Stimulated activated memory B cell treated with anti-CD40 and anti-IgM and Interleukin-4, amounts not matched to agents 10 μg/mL and 1 μg/mL and 100 μg/mL, for 72 hours (primary cell): ENCODE measurements around the gene DPF3.

Experiments
- ATAC-seq: fragments of 150-1000 bp; cut with Tn5 transposase; 2 replicates; pipeline ENCODE4 v1.10.0; 2021
- H3K27ac Mint-ChIP-seq: one replicate; pipeline ENCODE4 v1.8.0; 2022; ENCODE audit warnings: mild to moderate bottlenecking, mixed read lengths
- H3K27me3 Mint-ChIP-seq: one replicate; pipeline ENCODE4 v1.8.0; 2022; ENCODE audit warnings: mixed read lengths
- H3K36me3 Mint-ChIP-seq: one replicate; pipeline ENCODE4 v1.8.0; 2022; ENCODE audit warnings: mixed read lengths
- H3K4me1 Mint-ChIP-seq: one replicate; pipeline ENCODE4 v1.8.0; 2022; ENCODE audit warnings: mixed read lengths
- H3K4me3 Mint-ChIP-seq: one replicate; pipeline ENCODE4 v1.8.0; 2022; ENCODE audit warnings: mild to moderate bottlenecking, moderate library complexity, mixed read lengths
- H3K9me3 Mint-ChIP-seq: one replicate; pipeline ENCODE4 v1.8.0; 2022; ENCODE audit warnings: mixed read lengths

The DPF3 gene

DNA sequence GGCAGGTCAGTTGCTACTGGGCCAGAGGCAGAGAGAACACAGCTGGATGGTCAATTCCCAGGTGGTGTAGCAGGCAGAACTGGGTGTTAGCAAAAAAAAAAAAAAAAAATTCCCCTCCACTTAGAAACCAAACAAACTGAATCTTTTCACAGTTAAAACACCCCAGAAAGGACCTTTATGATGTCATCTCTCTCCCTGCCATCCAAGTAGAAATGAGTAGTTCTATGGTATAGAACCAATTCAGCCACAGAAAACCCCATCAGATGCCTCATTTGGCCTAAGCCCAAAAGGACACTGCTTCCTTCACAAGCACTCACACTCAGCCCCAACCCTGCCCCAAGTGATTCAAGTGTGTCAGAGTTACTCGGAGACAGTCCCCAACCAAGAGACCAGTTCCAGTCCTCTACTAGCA is 230.8 kb downstream of the DPF3 start:
- ATAC-seq = no peak
- no peaks in the 10 kb centered on the region for H3K9me3 Mint-ChIP-seq
- no peak overlapping the region for H3K4me3 Mint-ChIP-seq
- no peaks in the 10 kb centered on the region for H3K27me3 Mint-ChIP-seq
- H3K4me1 Mint-ChIP-seq = peaks cover 32% of the 10 kb centered on the region
- H3K36me3 Mint-ChIP-seq = peaks cover 28% of the 10 kb centered on the region
- H3K27ac Mint-ChIP-seq = no peak overlapping the region

DNA sequence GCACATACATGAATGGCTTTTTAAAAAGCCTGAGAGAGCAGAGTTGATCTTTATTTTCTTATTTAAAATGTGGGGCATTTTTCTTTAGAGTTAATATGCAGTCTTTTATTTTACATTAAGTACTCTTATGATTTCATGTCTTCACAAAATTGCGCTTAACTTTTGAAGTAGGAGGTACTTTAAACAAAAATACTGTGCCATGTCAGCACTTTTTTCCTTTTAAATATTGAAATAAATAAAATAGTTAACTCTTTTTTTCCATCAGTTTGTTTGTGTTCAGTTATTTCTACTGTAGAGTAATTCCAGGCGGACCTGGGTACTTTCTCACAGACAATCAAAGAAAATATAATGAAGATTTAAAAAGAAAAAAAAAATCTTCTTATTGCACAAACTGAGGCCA is 231.7 kb downstream of the DPF3 start:
- Mint-ChIP-seq H3K27ac (no peak overlapping the region), H3K4me1 (peaks cover 32% of the 10 kb centered on the region), H3K4me3 (no peak overlapping the region), H3K36me3 (peaks cover 28% of the 10 kb centered on the region), H3K9me3 (no peaks in the 10 kb centered on the region), H3K27me3 (no peaks in the 10 kb centered on the region)
- ATAC-seq = no peak

GRCh38 chr14:72657214-72657921 is 236.5 kb downstream of the DPF3 start:
- no peak for ATAC-seq
- no peak overlapping the region for H3K4me3 Mint-ChIP-seq
- H3K4me1 Mint-ChIP-seq = peaks cover 9% of the 10 kb centered on the region
- H3K9me3 Mint-ChIP-seq = no peaks in the 10 kb centered on the region
- H3K36me3 Mint-ChIP-seq = peaks cover 12% of the 10 kb centered on the region
- H3K27me3 Mint-ChIP-seq = no peaks in the 10 kb centered on the region
- H3K27ac Mint-ChIP-seq = no peak overlapping the region

DNA sequence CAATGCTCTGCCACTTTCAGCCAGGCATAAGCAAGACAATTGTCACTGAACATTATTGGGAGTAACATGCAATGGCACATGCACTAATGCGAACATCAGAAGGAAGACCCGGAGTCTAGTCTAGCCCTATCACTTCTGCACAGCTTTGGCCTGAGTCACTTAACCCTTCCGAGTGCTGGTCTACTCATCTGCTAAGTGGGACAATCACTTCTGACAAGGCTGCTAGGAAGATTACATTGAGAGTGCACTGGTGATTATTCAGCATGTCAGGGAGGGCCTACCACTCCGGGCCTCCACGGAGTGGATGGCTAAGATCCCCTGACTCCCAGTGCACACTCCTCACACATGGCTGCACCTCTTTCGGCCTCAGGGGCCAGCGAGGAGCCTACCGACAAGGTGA is 240.9 kb downstream of the DPF3 start:
- Mint-ChIP-seq H3K9me3 (no peaks in the 10 kb centered on the region), H3K4me3 (no peak overlapping the region)
- ATAC-seq = no peak

DNA sequence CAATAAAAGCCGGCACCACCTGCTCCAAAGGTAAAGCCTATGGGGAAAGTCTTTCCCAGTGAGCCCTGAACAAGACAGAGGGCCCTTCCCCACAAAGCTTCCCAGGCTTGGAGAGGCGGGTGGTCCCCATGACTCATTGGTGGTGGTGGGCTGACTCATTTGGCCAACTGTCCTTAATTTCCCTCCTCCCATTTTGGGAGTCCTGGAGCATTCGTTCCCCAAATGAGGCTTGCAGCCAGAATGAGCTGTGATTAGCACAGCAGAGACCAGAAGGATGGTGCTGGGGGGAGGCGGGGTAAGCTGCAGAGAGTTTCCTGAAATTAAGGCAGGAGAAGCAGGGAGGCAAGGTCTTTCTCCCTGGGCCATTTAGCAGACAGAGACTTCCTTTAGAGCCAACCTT is 241.7 kb downstream of the DPF3 start:
- Mint-ChIP-seq H3K4me3 (no peak overlapping the region), H3K9me3 (no peaks in the 10 kb centered on the region), H3K27ac (no peak overlapping the region), H3K36me3 (no peaks in the 10 kb centered on the region), H3K27me3 (no peaks in the 10 kb centered on the region), H3K4me1 (no peaks in the 10 kb centered on the region)
- ATAC-seq = no peak

More for the DNA sequence above, 240.9 kb downstream of the DPF3 start:
- Mint-ChIP-seq H3K27ac (no peak overlapping the region), H3K27me3 (no peaks in the 10 kb centered on the region), H3K4me1 (no peaks in the 10 kb centered on the region), H3K36me3 (no peaks in the 10 kb centered on the region)

DNA sequence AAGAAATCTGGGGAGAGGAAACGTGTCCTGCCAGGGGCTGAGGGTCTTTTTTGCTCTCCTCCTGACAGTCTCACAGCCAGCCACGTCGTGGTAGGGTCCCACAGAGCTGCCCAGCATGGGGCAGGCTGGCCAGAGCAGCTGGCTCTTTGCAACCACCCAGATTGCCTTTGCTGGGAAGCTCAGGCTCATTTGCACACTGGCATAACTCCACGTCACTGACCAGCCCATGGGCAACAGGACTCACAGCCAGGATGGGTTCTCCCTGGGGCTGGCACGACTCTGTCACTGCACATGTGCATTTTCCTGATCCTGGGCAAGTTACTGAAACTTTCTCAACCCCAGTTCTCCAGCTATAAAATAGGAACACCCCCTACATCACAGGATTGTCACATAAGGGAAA is 242.2 kb downstream of the DPF3 start:
- Mint-ChIP-seq H3K4me3 (no peak overlapping the region), H3K9me3 (no peaks in the 10 kb centered on the region)
- ATAC-seq = no peak

GRCh38 chr14:72651081-72651480 is 242.8 kb downstream of the DPF3 start:
- Mint-ChIP-seq H3K27ac (no peak overlapping the region), H3K4me1 (peaks cover 5% of the 10 kb centered on the region), H3K9me3 (no peaks in the 10 kb centered on the region), H3K27me3 (no peaks in the 10 kb centered on the region), H3K4me3 (no peak overlapping the region), H3K36me3 (no peaks in the 10 kb centered on the region)
- no peak for ATAC-seq

More for the DNA sequence above, 242.2 kb downstream of the DPF3 start:
- no peaks in the 10 kb centered on the region for H3K4me1 Mint-ChIP-seq
- no peak overlapping the region for H3K27ac Mint-ChIP-seq
- H3K27me3 Mint-ChIP-seq = no peaks in the 10 kb centered on the region
- no peaks in the 10 kb centered on the region for H3K36me3 Mint-ChIP-seq

- Mint-ChIP-seq H3K4me1 (peaks cover 11% of the 10 kb centered on the region), H3K27me3 (no peaks in the 10 kb centered on the region), H3K36me3 (peaks cover 5% of the 10 kb centered on the region), H3K4me3 (no peak overlapping the region), H3K9me3 (no peaks in the 10 kb centered on the region), H3K27ac (no peak overlapping the region)
- no peak for ATAC-seq
Observed at GRCh38 chr14:72649603-72650227, 244.2 kb downstream of the DPF3 start.

- peaks cover 5% of the 10 kb centered on the region for H3K36me3 Mint-ChIP-seq
- H3K27me3 Mint-ChIP-seq = no peaks in the 10 kb centered on the region
- no peak for ATAC-seq
- peaks cover 11% of the 10 kb centered on the region for H3K4me1 Mint-ChIP-seq
- no peak overlapping the region for H3K27ac Mint-ChIP-seq
- H3K9me3 Mint-ChIP-seq = no peaks in the 10 kb centered on the region
- H3K4me3 Mint-ChIP-seq = no peak overlapping the region
Observed at GRCh38 chr14:72647782-72648181, 246.1 kb downstream of the DPF3 start.

DNA sequence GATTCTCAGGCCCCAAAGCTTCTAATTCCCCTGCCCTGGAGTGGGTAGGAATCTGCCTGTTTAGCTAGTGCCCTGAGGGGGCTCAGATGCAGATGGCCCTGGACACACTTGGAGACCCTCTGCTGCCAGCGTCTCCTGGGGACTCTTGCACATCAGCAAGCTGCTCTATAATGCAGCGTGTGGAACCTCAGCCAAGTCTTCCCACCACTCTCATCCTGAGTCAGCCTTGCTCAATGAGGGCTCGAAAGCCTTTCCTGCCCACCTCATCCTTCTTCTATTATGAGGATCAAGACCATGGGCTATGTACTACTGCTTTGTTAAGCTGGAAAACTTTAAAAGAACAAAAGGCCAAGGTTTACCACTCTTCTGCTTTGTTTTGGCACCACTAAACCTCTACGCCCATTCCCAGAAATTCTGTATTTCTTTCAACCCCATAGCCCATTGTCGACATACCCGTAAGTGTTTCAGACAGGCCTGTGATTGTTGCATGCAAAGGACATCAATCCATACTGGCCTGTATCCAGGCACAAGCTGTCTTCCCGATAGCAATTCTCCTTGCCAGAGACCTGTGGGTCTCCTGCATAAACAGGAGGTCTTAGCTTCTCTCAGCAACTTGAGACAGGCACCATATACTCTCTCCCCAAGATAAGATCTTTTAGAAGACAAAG is 246.9 kb downstream of the DPF3 start:
- Mint-ChIP-seq H3K36me3 (peaks cover 5% of the 10 kb centered on the region), H3K9me3 (no peaks in the 10 kb centered on the region), H3K4me1 (peaks cover 11% of the 10 kb centered on the region), H3K27ac (no peak overlapping the region), H3K4me3 (no peak overlapping the region), H3K27me3 (no peaks in the 10 kb centered on the region)
- ATAC-seq = no peak

DNA sequence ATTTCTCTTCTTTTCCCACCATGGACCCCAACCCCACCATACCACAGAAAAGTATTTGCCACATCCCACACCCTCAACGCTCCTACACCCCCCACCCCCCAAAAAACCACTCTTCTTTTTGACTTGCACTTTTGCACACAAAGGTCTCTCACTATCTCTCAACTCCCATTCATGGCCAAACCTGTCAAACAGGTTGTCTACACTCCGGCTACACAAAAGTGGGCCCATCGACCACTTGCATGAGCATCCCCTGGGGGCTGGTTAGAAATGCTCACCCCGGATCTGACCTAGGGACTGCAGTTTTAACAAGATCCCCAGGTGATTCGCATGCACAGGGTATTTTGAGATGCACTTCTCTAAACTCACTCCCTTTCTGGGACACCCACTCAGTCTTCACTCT is 248.2 kb downstream of the DPF3 start:
- peaks cover 8% of the 10 kb centered on the region for H3K36me3 Mint-ChIP-seq
- H3K9me3 Mint-ChIP-seq = no peaks in the 10 kb centered on the region
- H3K27me3 Mint-ChIP-seq = no peaks in the 10 kb centered on the region
- no peak overlapping the region for H3K4me3 Mint-ChIP-seq
- no peak overlapping the region for H3K27ac Mint-ChIP-seq
- peaks cover 11% of the 10 kb centered on the region for H3K4me1 Mint-ChIP-seq
- no peak for ATAC-seq

GRCh38 chr14:72644758-72645489 is 249.0 kb downstream of the DPF3 start:
- H3K4me1 Mint-ChIP-seq = peaks cover 11% of the 10 kb centered on the region
- no peaks in the 10 kb centered on the region for H3K9me3 Mint-ChIP-seq
- no peak overlapping the region for H3K4me3 Mint-ChIP-seq
- H3K27me3 Mint-ChIP-seq = no peaks in the 10 kb centered on the region
- H3K27ac Mint-ChIP-seq = no peak overlapping the region
- ATAC-seq = no peak
- peaks cover 12% of the 10 kb centered on the region for H3K36me3 Mint-ChIP-seq

DNA sequence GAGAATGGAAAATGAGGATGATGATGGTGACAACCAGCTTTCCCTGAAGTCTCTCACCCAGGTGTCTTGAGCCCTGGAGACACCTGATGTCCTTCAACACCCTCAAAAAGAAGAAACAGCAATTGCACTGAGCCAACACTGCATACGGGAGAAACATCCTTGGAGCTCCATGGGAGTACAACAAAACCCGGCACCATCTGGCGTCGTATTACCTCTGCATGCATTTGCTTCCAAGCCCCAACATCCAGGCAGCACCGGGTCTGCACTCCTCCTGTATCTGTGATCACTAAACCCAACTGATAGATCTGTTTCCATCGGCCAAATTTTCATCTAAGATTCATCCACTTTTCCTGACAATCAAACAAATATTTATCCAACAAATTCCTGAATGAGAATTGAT is 249.9 kb downstream of the DPF3 start:
- H3K9me3 Mint-ChIP-seq = no peaks in the 10 kb centered on the region
- H3K27ac Mint-ChIP-seq = no peak overlapping the region
- no peak for ATAC-seq
- H3K27me3 Mint-ChIP-seq = no peaks in the 10 kb centered on the region
- peaks cover 12% of the 10 kb centered on the region for H3K36me3 Mint-ChIP-seq
- no peak overlapping the region for H3K4me3 Mint-ChIP-seq
- H3K4me1 Mint-ChIP-seq = peaks cover 11% of the 10 kb centered on the region

- Mint-ChIP-seq H3K27me3 (no peaks in the 10 kb centered on the region), H3K36me3 (peaks cover 12% of the 10 kb centered on the region), H3K27ac (no peak overlapping the region), H3K9me3 (no peaks in the 10 kb centered on the region), H3K4me1 (peaks cover 11% of the 10 kb centered on the region), H3K4me3 (no peak overlapping the region)
- ATAC-seq = no peak
Observed at GRCh38 chr14:72643317-72643801, 250.5 kb downstream of the DPF3 start.

- H3K27me3 Mint-ChIP-seq = no peaks in the 10 kb centered on the region
- H3K4me3 Mint-ChIP-seq = no peak overlapping the region
- H3K27ac Mint-ChIP-seq = no peak overlapping the region
- no peak for ATAC-seq
- no peaks in the 10 kb centered on the region for H3K9me3 Mint-ChIP-seq
- peaks cover 11% of the 10 kb centered on the region for H3K36me3 Mint-ChIP-seq
- peaks cover 6% of the 10 kb centered on the region for H3K4me1 Mint-ChIP-seq
Observed at GRCh38 chr14:72640911-72641485, 252.9 kb downstream of the DPF3 start.
